Measurements from ENCODE around the gene NTN4.

The NTN4 gene

GRCh38 chr12:95640516-95640915 is 150.0 kb downstream of the NTN4 start:
- Histone ChIP-seq H3K9ac (ENCODE audit: low read length) (no peak overlapping the region), H3K18ac (ENCODE audit: low read length) (no peak overlapping the region), H3K27ac (ENCODE audit: low read depth, low read length) (no peak overlapping the region), H3K79me1 (ENCODE audit: low read length) (no peaks in the 10 kb centered on the region), H3K79me2 (ENCODE audit: control insufficient read depth, insufficient read depth, low read length) (no peaks in the 10 kb centered on the region), H3K4me1 (ENCODE audit: control insufficient read depth, low read depth, low read length) (no peaks in the 10 kb centered on the region), H3K4ac (ENCODE audit: low read depth, low read length) (no peak overlapping the region), H2BK15ac (replicated peaks; ENCODE audit: low read depth) (no peak overlapping the region), H3K4me2 (ENCODE audit: low read length) (no peak overlapping the region), H2BK5ac (ENCODE audit: low read length) (no peak overlapping the region), H3K27me3 (ENCODE audit: insufficient read depth, low read length, poor library complexity) (no peaks in the 10 kb centered on the region), H4K8ac (ENCODE audit: low read depth, low read length) (no peak overlapping the region), H2BK120ac (ENCODE audit: low read depth, low read length) (no peak overlapping the region), H4K5ac (ENCODE audit: low read length) (no peak overlapping the region), H3K36me3 (ENCODE audit: control insufficient read depth, insufficient read depth, low read length) (no peaks in the 10 kb centered on the region), H2AK5ac (ENCODE audit: low read length) (no peak overlapping the region), H3K56ac (ENCODE audit: low read length) (no peak overlapping the region), H3K23ac (ENCODE audit: low read length) (no peak overlapping the region), H3K4me3 (ENCODE audit: low read length) (no peak overlapping the region)
- WGBS (ENCODE audit: extremely low coverage, insufficient coverage, low lambda C conversion rate): no CpG with 5 or more reads among the region's 3 CpGs
- DNase-seq: no peak

- no peak overlapping the region for H3K27ac ChIP-seq (ENCODE audit: low read depth, low read length)
- H3K9ac ChIP-seq (ENCODE audit: low read length): no peak overlapping the region
- no peak overlapping the region for H4K8ac ChIP-seq (ENCODE audit: low read depth, low read length)
- H3K36me3 ChIP-seq (ENCODE audit: control insufficient read depth, insufficient read depth, low read length): no peaks in the 10 kb centered on the region
- no peak overlapping the region for H3K4ac ChIP-seq (ENCODE audit: low read depth, low read length)
- H3K79me1 ChIP-seq (ENCODE audit: low read length): no peaks in the 10 kb centered on the region
- H3K23ac ChIP-seq (ENCODE audit: low read length): no peak overlapping the region
- no peak for DNase-seq
- no peak overlapping the region for H2BK15ac ChIP-seq (replicated peaks; ENCODE audit: low read depth)
- no peak overlapping the region for H2BK5ac ChIP-seq (ENCODE audit: low read length)
- H2AK5ac ChIP-seq (ENCODE audit: low read length): no peak overlapping the region
- no CpG with 5 or more reads among the region's 8 CpGs for WGBS (ENCODE audit: extremely low coverage, insufficient coverage, low lambda C conversion rate)
- H4K5ac ChIP-seq (ENCODE audit: low read length): no peak overlapping the region
- H3K79me2 ChIP-seq (ENCODE audit: control insufficient read depth, insufficient read depth, low read length): no peaks in the 10 kb centered on the region
- H2BK120ac ChIP-seq (ENCODE audit: low read depth, low read length): no peak overlapping the region
- H3K4me3 ChIP-seq (ENCODE audit: low read length): no peak overlapping the region
- no peaks in the 10 kb centered on the region for H3K4me1 ChIP-seq (ENCODE audit: control insufficient read depth, low read depth, low read length)
- no peak overlapping the region for H3K18ac ChIP-seq (ENCODE audit: low read length)
- no peak overlapping the region for H3K56ac ChIP-seq (ENCODE audit: low read length)
- no peaks in the 10 kb centered on the region for H3K27me3 ChIP-seq (ENCODE audit: insufficient read depth, low read length, poor library complexity)
- H3K4me2 ChIP-seq (ENCODE audit: low read length): no peak overlapping the region
Observed at GRCh38 chr12:95637471-95638155, 153.0 kb downstream of the NTN4 start.

- DNase-seq: no peak
- no peak overlapping the region for H3K23ac ChIP-seq (ENCODE audit: low read length)
- no peak overlapping the region for H4K5ac ChIP-seq (ENCODE audit: low read length)
- no peaks in the 10 kb centered on the region for H3K36me3 ChIP-seq (ENCODE audit: control insufficient read depth, insufficient read depth, low read length)
- no peak overlapping the region for H2AK5ac ChIP-seq (ENCODE audit: low read length)
- no peaks in the 10 kb centered on the region for H3K79me1 ChIP-seq (ENCODE audit: low read length)
- no peak overlapping the region for H2BK5ac ChIP-seq (ENCODE audit: low read length)
- no peak overlapping the region for H4K8ac ChIP-seq (ENCODE audit: low read depth, low read length)
- H3K4ac ChIP-seq (ENCODE audit: low read depth, low read length): no peak overlapping the region
- no peak overlapping the region for H3K27ac ChIP-seq (ENCODE audit: low read depth, low read length)
- H3K27me3 ChIP-seq (ENCODE audit: insufficient read depth, low read length, poor library complexity): no peaks in the 10 kb centered on the region
- no peaks in the 10 kb centered on the region for H3K79me2 ChIP-seq (ENCODE audit: control insufficient read depth, insufficient read depth, low read length)
- no peaks in the 10 kb centered on the region for H3K4me1 ChIP-seq (ENCODE audit: control insufficient read depth, low read depth, low read length)
- H3K4me3 ChIP-seq (ENCODE audit: low read length): no peak overlapping the region
- H3K9ac ChIP-seq (ENCODE audit: low read length): no peak overlapping the region
- H3K18ac ChIP-seq (ENCODE audit: low read length): no peak overlapping the region
- H2BK15ac ChIP-seq (replicated peaks; ENCODE audit: low read depth): no peak overlapping the region
- H3K56ac ChIP-seq (ENCODE audit: low read length): no peak overlapping the region
- H3K4me2 ChIP-seq (ENCODE audit: low read length): no peak overlapping the region
- no CpG with 5 or more reads among the region's 24 CpGs for WGBS (ENCODE audit: extremely low coverage, insufficient coverage, low lambda C conversion rate)
- no peak overlapping the region for H2BK120ac ChIP-seq (ENCODE audit: low read depth, low read length)
Observed at GRCh38 chr12:95637010-95637409, 153.6 kb downstream of the NTN4 start.

GRCh38 chr12:95634622-95635621 is 155.6 kb downstream of the NTN4 start:
- no peak overlapping the region for H3K27ac ChIP-seq (ENCODE audit: low read depth, low read length)
- no peak overlapping the region for H2BK15ac ChIP-seq (replicated peaks; ENCODE audit: low read depth)
- no peak for DNase-seq
- H3K4me3 ChIP-seq (ENCODE audit: low read length): no peak overlapping the region
- H2BK5ac ChIP-seq (ENCODE audit: low read length): no peak overlapping the region
- H2BK120ac ChIP-seq (ENCODE audit: low read depth, low read length): no peak overlapping the region
- no peak overlapping the region for H3K23ac ChIP-seq (ENCODE audit: low read length)
- no peaks in the 10 kb centered on the region for H3K27me3 ChIP-seq (ENCODE audit: insufficient read depth, low read length, poor library complexity)
- H3K18ac ChIP-seq (ENCODE audit: low read length): no peak overlapping the region
- no peaks in the 10 kb centered on the region for H3K4me1 ChIP-seq (ENCODE audit: control insufficient read depth, low read depth, low read length)
- H3K4me2 ChIP-seq (ENCODE audit: low read length): no peak overlapping the region
- no peak overlapping the region for H3K56ac ChIP-seq (ENCODE audit: low read length)
- H4K5ac ChIP-seq (ENCODE audit: low read length): no peak overlapping the region
- no peaks in the 10 kb centered on the region for H3K36me3 ChIP-seq (ENCODE audit: control insufficient read depth, insufficient read depth, low read length)
- no peak overlapping the region for H3K4ac ChIP-seq (ENCODE audit: low read depth, low read length)
- H2AK5ac ChIP-seq (ENCODE audit: low read length): no peak overlapping the region
- H4K8ac ChIP-seq (ENCODE audit: low read depth, low read length): no peak overlapping the region
- no peak overlapping the region for H3K9ac ChIP-seq (ENCODE audit: low read length)
- no peaks in the 10 kb centered on the region for H3K79me2 ChIP-seq (ENCODE audit: control insufficient read depth, insufficient read depth, low read length)
- H3K79me1 ChIP-seq (ENCODE audit: low read length): no peaks in the 10 kb centered on the region
- no CpG with 5 or more reads among the region's 9 CpGs for WGBS (ENCODE audit: extremely low coverage, insufficient coverage, low lambda C conversion rate)

GRCh38 chr12:95633732-95634465 is 156.7 kb downstream of the NTN4 start:
- Histone ChIP-seq H3K18ac (ENCODE audit: low read length) (no peak overlapping the region), H2BK5ac (ENCODE audit: low read length) (no peak overlapping the region), H3K4me3 (ENCODE audit: low read length) (no peak overlapping the region), H3K4ac (ENCODE audit: low read depth, low read length) (no peak overlapping the region), H3K27ac (ENCODE audit: low read depth, low read length) (no peak overlapping the region), H2BK15ac (replicated peaks; ENCODE audit: low read depth) (no peak overlapping the region), H3K79me1 (ENCODE audit: low read length) (no peaks in the 10 kb centered on the region), H3K9ac (ENCODE audit: low read length) (no peak overlapping the region), H3K79me2 (ENCODE audit: control insufficient read depth, insufficient read depth, low read length) (no peaks in the 10 kb centered on the region), H3K27me3 (ENCODE audit: insufficient read depth, low read length, poor library complexity) (no peaks in the 10 kb centered on the region), H3K36me3 (ENCODE audit: control insufficient read depth, insufficient read depth, low read length) (no peaks in the 10 kb centered on the region), H3K4me1 (ENCODE audit: control insufficient read depth, low read depth, low read length) (peaks cover 3% of the 10 kb centered on the region), H2BK120ac (ENCODE audit: low read depth, low read length) (no peak overlapping the region), H4K8ac (ENCODE audit: low read depth, low read length) (no peak overlapping the region), H4K5ac (ENCODE audit: low read length) (no peak overlapping the region), H2AK5ac (ENCODE audit: low read length) (no peak overlapping the region), H3K56ac (ENCODE audit: low read length) (no peak overlapping the region), H3K23ac (ENCODE audit: low read length) (no peak overlapping the region), H3K4me2 (ENCODE audit: low read length) (no peak overlapping the region)
- DNase-seq: no peak
- no CpG with 5 or more reads among the region's 5 CpGs for WGBS (ENCODE audit: extremely low coverage, insufficient coverage, low lambda C conversion rate)
